ENCODE results near the gene GTF2H1. TPM values are rescaled to one million over a fixed set of nuclear protein-coding genes. Genes with fewer than 3 reads are reported as not detected.

Gene GTF2H1
- total and polyA plus RNA-seq, 9 of the 15 experiments (the other 6 are each of a cell fraction or from before 2014, with no cell fraction given): 56.9 to 126 (median 92.1) TPM

- TF ChIP-seq ZBTB2 (IDR thresholded peaks at IDR 0.05) (peak; percentile 100), ZFP30 (CRISPR knock-in tag; IDR thresholded peaks at IDR 0.05; ENCODE audit: borderline replicate concordance) (no peak), MTA2 (IDR thresholded peaks at IDR 0.05; ENCODE audit: low read depth) (no peak), SLC30A9 (CRISPR knock-in tag; IDR thresholded peaks at IDR 0.05) (no peak), HLTF (IDR thresholded peaks at IDR 0.05) (no peak), NONO (IDR thresholded peaks at IDR 0.05; ENCODE audit: low read depth in 2 of 2, low read length in 1 of 2) (no peak), RAD21 (CRISPR knock-in tag; conservative IDR thresholded peaks at IDR 0.05 in 1 of 2, IDR thresholded peaks at IDR 0.05 in 1 of 2) (0 out of 4 replicates have a peak, but pooled peaks of 1 of the 2 experiments have one; percentile 5), CXXC5 (CRISPR knock-in tag; IDR thresholded peaks at IDR 0.05) (peak; percentile 78), DEAF1 (CRISPR knock-in tag; IDR thresholded peaks at IDR 0.05) (no peak), EZH2 (IDR thresholded peaks at IDR 0.05; ENCODE audit: borderline replicate concordance, low read depth, low read length) (no peak), PPARD (CRISPR knock-in tag; IDR thresholded peaks at IDR 0.05) (no peak), DNMT1 (IDR thresholded peaks at IDR 0.05) (no peak), CREBBP (IDR thresholded peaks at IDR 0.05; ENCODE audit: low read depth, low read length) (no peak), PRPF4 (IDR thresholded peaks at IDR 0.05; ENCODE audit: insufficient read depth, low read depth, low read length, poor library complexity, severe bottlenecking) (peak; percentile 40), LCOR (CRISPR knock-in tag; IDR thresholded peaks at IDR 0.05) (peak; percentile 77)
- TF ChIP-seq, protein P1, sequence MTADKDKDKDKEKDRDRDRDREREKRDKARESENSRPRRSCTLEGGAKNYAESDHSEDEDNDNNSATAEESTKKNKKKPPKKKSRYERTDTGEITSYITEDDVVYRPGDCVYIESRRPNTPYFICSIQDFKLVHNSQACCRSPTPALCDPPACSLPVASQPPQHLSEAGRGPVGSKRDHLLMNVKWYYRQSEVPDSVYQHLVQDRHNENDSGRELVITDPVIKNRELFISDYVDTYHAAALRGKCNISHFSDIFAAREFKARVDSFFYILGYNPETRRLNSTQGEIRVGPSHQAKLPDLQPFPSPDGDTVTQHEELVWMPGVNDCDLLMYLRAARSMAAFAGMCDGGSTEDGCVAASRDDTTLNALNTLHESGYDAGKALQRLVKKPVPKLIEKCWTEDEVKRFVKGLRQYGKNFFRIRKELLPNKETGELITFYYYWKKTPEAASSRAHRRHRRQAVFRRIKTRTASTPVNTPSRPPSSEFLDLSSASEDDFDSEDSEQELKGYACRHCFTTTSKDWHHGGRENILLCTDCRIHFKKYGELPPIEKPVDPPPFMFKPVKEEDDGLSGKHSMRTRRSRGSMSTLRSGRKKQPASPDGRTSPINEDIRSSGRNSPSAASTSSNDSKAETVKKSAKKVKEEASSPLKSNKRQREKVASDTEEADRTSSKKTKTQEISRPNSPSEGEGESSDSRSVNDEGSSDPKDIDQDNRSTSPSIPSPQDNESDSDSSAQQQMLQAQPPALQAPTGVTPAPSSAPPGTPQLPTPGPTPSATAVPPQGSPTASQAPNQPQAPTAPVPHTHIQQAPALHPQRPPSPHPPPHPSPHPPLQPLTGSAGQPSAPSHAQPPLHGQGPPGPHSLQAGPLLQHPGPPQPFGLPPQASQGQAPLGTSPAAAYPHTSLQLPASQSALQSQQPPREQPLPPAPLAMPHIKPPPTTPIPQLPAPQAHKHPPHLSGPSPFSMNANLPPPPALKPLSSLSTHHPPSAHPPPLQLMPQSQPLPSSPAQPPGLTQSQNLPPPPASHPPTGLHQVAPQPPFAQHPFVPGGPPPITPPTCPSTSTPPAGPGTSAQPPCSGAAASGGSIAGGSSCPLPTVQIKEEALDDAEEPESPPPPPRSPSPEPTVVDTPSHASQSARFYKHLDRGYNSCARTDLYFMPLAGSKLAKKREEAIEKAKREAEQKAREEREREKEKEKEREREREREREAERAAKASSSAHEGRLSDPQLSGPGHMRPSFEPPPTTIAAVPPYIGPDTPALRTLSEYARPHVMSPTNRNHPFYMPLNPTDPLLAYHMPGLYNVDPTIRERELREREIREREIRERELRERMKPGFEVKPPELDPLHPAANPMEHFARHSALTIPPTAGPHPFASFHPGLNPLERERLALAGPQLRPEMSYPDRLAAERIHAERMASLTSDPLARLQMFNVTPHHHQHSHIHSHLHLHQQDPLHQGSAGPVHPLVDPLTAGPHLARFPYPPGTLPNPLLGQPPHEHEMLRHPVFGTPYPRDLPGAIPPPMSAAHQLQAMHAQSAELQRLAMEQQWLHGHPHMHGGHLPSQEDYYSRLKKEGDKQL (CRISPR knock-in tag; IDR thresholded peaks at IDR 0.05; ENCODE audit: borderline replicate concordance): no peak
- TF ChIP-seq, protein P2, sequence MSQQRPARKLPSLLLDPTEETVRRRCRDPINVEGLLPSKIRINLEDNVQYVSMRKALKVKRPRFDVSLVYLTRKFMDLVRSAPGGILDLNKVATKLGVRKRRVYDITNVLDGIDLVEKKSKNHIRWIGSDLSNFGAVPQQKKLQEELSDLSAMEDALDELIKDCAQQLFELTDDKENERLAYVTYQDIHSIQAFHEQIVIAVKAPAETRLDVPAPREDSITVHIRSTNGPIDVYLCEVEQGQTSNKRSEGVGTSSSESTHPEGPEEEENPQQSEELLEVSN (IDR thresholded peaks at IDR 0.05; ENCODE audit: borderline replicate concordance in 1 of 2, extremely low read depth in 1 of 2, insufficient read depth in 1 of 2, insufficient read length in 1 of 2, low read depth in 1 of 2, low read length in 1 of 2, poor library complexity in 1 of 2, severe bottlenecking in 1 of 2): peak in 1 of 2 experiments; percentile 49
Observed at GRCh38 chr11:18395735-18396504, 73.6 kb downstream of the GTF2H1 start (continued).

All from K562 (cell line).